Small intestine (tissue), 7 donors: Measurements from ENCODE around the gene WDR70. TPM values are rescaled to one million over a fixed set of nuclear protein-coding genes. Genes with fewer than 3 reads are reported as not detected.
"Not testable (repeated sequence)": the region's sequence is repeated elsewhere in the genome, so short reads cannot be mapped to it uniquely, and the experiment has no call there.

Experiments used
- DNase-seq, 2 donors: peaks; one replicate each; pipeline versions ENCODE4 v3.0.0 to v3.0.0-alpha.2; 2013
- FAIRE-seq: peaks from 2 replicates; lab custom pipeline; 2012; peaks lifted over from hg19 to GRCh38; lab: Jason Lieb, UNC
- H3K27ac ChIP-seq, 3 donors: one replicate each; pipeline ENCODE4 v1.5.1; 2013; ENCODE audit warnings: low read length in 2 of 3, mild to moderate bottlenecking in 2 of 3, control low read depth in 1 of 3, inconsistent platforms in 1 of 3, low read depth in 1 of 3, moderate library complexity in 1 of 3
- H3K27me3 ChIP-seq, 3 donors: one replicate each; pipeline ENCODE4 v1.6.1; 2013; ENCODE audit warnings: low read length in 3 of 3, inconsistent platforms in 1 of 3; ENCODE audit not compliant: control insufficient read depth in 3 of 3, insufficient read depth in 3 of 3
- H3K36me3 ChIP-seq, 3 donors: one replicate each; pipeline ENCODE4 v1.6.1; 2013; ENCODE audit warnings: low read length in 3 of 3, inconsistent platforms in 1 of 3, low read depth in 1 of 3, mild to moderate bottlenecking in 1 of 3, moderate library complexity in 1 of 3; ENCODE audit not compliant: control insufficient read depth in 3 of 3, insufficient read depth in 2 of 3
- H3K4me1 ChIP-seq, 3 donors: one replicate each; pipeline ENCODE4 v1.6.1; 2013; ENCODE audit warnings: low read length in 2 of 3, inconsistent platforms in 1 of 3, low read depth in 1 of 3, mild to moderate bottlenecking in 1 of 3, moderate library complexity in 1 of 3; ENCODE audit not compliant: control insufficient read depth in 3 of 3, insufficient read depth in 2 of 3
- H3K4me3 ChIP-seq, 3 donors: one replicate each; pipeline ENCODE4 v1.5.1; 2013; ENCODE audit warnings: low read length in 3 of 3, control low read depth in 1 of 3, inconsistent platforms in 1 of 3, low read depth in 1 of 3, mild to moderate bottlenecking in 1 of 3, moderate library complexity in 1 of 3
- H3K9me3 ChIP-seq, 2 donors: one replicate each; pipeline ENCODE4 v1.6.1; 2013; ENCODE audit warnings: low read depth in 1 of 2, low read length in 1 of 2; ENCODE audit not compliant: control insufficient read depth in 2 of 2, insufficient read depth in 1 of 2
- WGBS, 3 donors: extraction: QIAGEN DNeasy Blood & Tissue Kit; methylation state at CpG; one replicate each; pipeline ENCODE4 v1.1.7; 2013; 5-methylcytosine and 5-hydroxymethylcytosine counted together
- polyA plus RNA-seq, 4 donors: library from polyadenylated mRNA; stranded (reverse) in 3 of 4; unstranded in 1 of 4; fragments of 200-250 nt in 3 of 4; fragments of 120-200 nt in 1 of 4; gene quantifications; one replicate each; pipeline versions ENCODE4 v1.2.1 to v1.2.3, GENCODE V29; 2013
- donor health status: healthy with polysubstance abuse.
- donor health status: control.
- donor health status: control.
- donor health status: Bipolar disorder and iron deficiency.
- donor health status: healthy.

Gene WDR70
- polyA plus RNA-seq, 4 donors = 13.2 to 24.6 (median 15.8) TPM

- H3K9me3 ChIP-seq, FAIRE-seq, DNase-seq, H3K4me1 ChIP-seq, H3K27me3 ChIP-seq, H3K4me3 ChIP-seq, H3K36me3 ChIP-seq, H3K27ac ChIP-seq: not testable (repeated sequence)
- 94 to 98% (median 96%) methylated on average over 5 to 8 of the region's 8 CpGs for WGBS, 3 donors
These were observed 300.2 kb downstream of the WDR70 start for GRCh38 chr5:37679326-37679725.

- H3K9me3 ChIP-seq, H3K4me3 ChIP-seq, H3K4me1 ChIP-seq, DNase-seq, H3K27me3 ChIP-seq, H3K27ac ChIP-seq, FAIRE-seq, H3K36me3 ChIP-seq: not testable (repeated sequence)
- WGBS, 3 donors = 90 to 98% (median 93%) methylated on average over 4 of the region's 4 CpGs
These were observed 300.8 kb downstream of the WDR70 start for GRCh38 chr5:37679903-37680302.

- 94 to 96% (median 95%) methylated on average over 1 of the region's 1 CpG for WGBS, 3 donors
- Histone ChIP-seq H3K27ac (no peak overlapping the region), H3K4me3 (no peak overlapping the region), H3K9me3 (peaks cover 0 to 3% of the 10 kb centered on the region in 2 donors), H3K4me1 (no peaks in the 10 kb centered on the region), H3K36me3 (no peaks in the 10 kb centered on the region), H3K27me3 (no peaks in the 10 kb centered on the region)
- DNase-seq (no peak), FAIRE-seq (no peak)
These were observed 304.0 kb downstream of the WDR70 start for GRCh38 chr5:37683072-37683471.

- Histone ChIP-seq H3K27ac (no peak overlapping the region), H3K4me3 (no peak overlapping the region), H3K4me1 (no peaks in the 10 kb centered on the region), H3K36me3 (peaks cover 0 to 3% (median 0%) of the 10 kb centered on the region in 3 donors), H3K27me3 (no peaks in the 10 kb centered on the region), H3K9me3 (peaks cover 0 to 8% of the 10 kb centered on the region in 2 donors)
- DNase-seq = no peak
- WGBS, 3 donors = 94 to 100% (median 97%) methylated on average over 3 of the region's 3 CpGs
- FAIRE-seq = no peak
These were observed 306.1 kb downstream of the WDR70 start for GRCh38 chr5:37685211-37685610.

- peaks cover 0 to 3% (median 0%) of the 10 kb centered on the region in 3 donors for H3K36me3 ChIP-seq
- H3K9me3 ChIP-seq = peaks cover 0 to 11% of the 10 kb centered on the region in 2 donors
- FAIRE-seq (no peak), DNase-seq (no peak)
- H3K4me3 ChIP-seq = no peak overlapping the region
- H3K4me1 ChIP-seq = no peaks in the 10 kb centered on the region
- no peak overlapping the region for H3K27ac ChIP-seq
- 96 to 99% (median 97%) methylated on average over 7 of the region's 7 CpGs for WGBS, 3 donors
- no peaks in the 10 kb centered on the region for H3K27me3 ChIP-seq
These were observed 306.7 kb downstream of the WDR70 start for GRCh38 chr5:37685816-37686215.

- H3K4me1 ChIP-seq, DNase-seq, H3K27me3 ChIP-seq, H3K27ac ChIP-seq, H3K4me3 ChIP-seq, FAIRE-seq, H3K36me3 ChIP-seq: not testable (repeated sequence)
- peaks cover 0 to 11% of the 10 kb centered on the region in 2 donors for H3K9me3 ChIP-seq
- WGBS, 3 donors = 96 to 98% (median 98%) methylated on average over 10 of the region's 10 CpGs
These were observed 309.8 kb downstream of the WDR70 start for GRCh38 chr5:37688925-37689324.

GRCh38 chr5:37694333-37694732 lies 315.2 kb downstream of the WDR70 start:
- 97 to 100% (median 98%) methylated on average over 5 of the region's 5 CpGs for WGBS, 3 donors
- FAIRE-seq = not testable (repeated sequence)

GRCh38 chr5:37694867-37695266 lies 315.7 kb downstream of the WDR70 start:
- FAIRE-seq = no peak
- no peaks in the 10 kb centered on the region for H3K27me3 ChIP-seq

More at GRCh38 chr5:37694333-37694732, 315.2 kb downstream of the WDR70 start:
- not testable (repeated sequence) for H3K4me3 ChIP-seq, H3K4me1 ChIP-seq, H3K9me3 ChIP-seq, H3K27me3 ChIP-seq, H3K27ac ChIP-seq, DNase-seq, H3K36me3 ChIP-seq

GRCh38 chr5:37695647-37696046 lies 316.5 kb downstream of the WDR70 start:
- Histone ChIP-seq H3K9me3 (peaks cover 0 to 6% of the 10 kb centered on the region in 2 donors), H3K27ac (no peak overlapping the region), H3K4me1 (no peaks in the 10 kb centered on the region), H3K4me3 (no peak overlapping the region), H3K27me3 (no peaks in the 10 kb centered on the region), H3K36me3 (no peaks in the 10 kb centered on the region)
- WGBS, 3 donors = 51 to 78% (median 53%) methylated on average over 3 of the region's 3 CpGs
- peak; percentile 8 to 18 for DNase-seq
- no peak for FAIRE-seq

More at GRCh38 chr5:37694867-37695266, 315.7 kb downstream of the WDR70 start:
- Histone ChIP-seq H3K9me3 (peaks cover 0 to 8% of the 10 kb centered on the region in 2 donors), H3K4me1 (no peaks in the 10 kb centered on the region), H3K4me3 (no peak overlapping the region), H3K27ac (no peak overlapping the region), H3K36me3 (no peaks in the 10 kb centered on the region)
- DNase-seq = no peak
